HCT116 (cell line): ENCODE measurements around the gene RASGRF2. TPM values are rescaled to one million over a fixed set of nuclear protein-coding genes. Genes with fewer than 3 reads are reported as not detected.
A peak's percentile ranks its signal among the peaks of the same experiment; 100 is the strongest.

Experiments used
- ATAC-seq: fragments of 200-7000 bp; cut with Tn5 transposase; 2 replicates; pipeline ENCODE4 v1.9.1; 2020; ENCODE audit warnings: mild to moderate bottlenecking, moderate library complexity
- Bru-seq: library from RNA; stranded (reverse); fragments of 400-500 nt; gene quantifications from one replicate; lab custom pipeline; 2021; lab: Mats Ljungman, UMichigan
- BruChase-seq, 2 experiments: library from RNA; stranded (reverse); fragments of 400-500 nt; gene quantifications; one replicate each; lab custom pipeline; 2021; lab: Mats Ljungman, UMichigan
- BruUV-seq: library from RNA; stranded (reverse); fragments of 400-500 nt; replicated peaks from 2 replicates; lab custom pipeline; 2021; lab: Mats Ljungman, UMichigan
- CTCF ChIA-PET: fragments of 300-600 bp; sonication (Branson Sonifier 250); formaldehyde crosslinking; loops from one replicate; lab custom pipeline; 2021; ENCODE audit warnings: antibody characterized with exemption; lab: Charles Lee
- POLR2A ChIA-PET: fragments of 300-600, 350-600 bp; sonication (Branson Sonifier 250); formaldehyde crosslinking; loops from one replicate; lab custom pipeline; 2021; ENCODE audit warnings: antibody characterized with exemption; lab: Charles Lee
- RAD21 ChIA-PET, 2 experiments: fragments of 300-600 bp; sonication (Branson Sonifier 250); formaldehyde crosslinking; loops; one replicate each; lab custom pipeline; 2023; ENCODE audit warnings: low total read pairs in 2 of 2; ENCODE audit not compliant: uncharacterized antibody in 2 of 2, unreplicated experiment in 2 of 2, low non-redundant PET in 1 of 2; lab: Charles Lee
- DNase-seq: peaks from one replicate; pipeline ENCODE4 v3.0.0-alpha.2; 2010; ENCODE audit warnings: low read depth, low spot score
- H2AFZ ChIP-seq: fragments of 200-600 bp; shearing (Covaris generic), sonication (generic); 2 replicates; pipeline ENCODE4 v1.6.1; 2017; ENCODE audit warnings: low read depth, mixed run types, mixed read lengths, antibody characterized with exemption, low read length; ENCODE audit not compliant: poor library complexity, severe bottlenecking
- H3K27ac ChIP-seq: 2 replicates; pipeline ENCODE4 v1.5.1; 2012; ENCODE audit warnings: low read depth, low read length
- H3K27me3 ChIP-seq: fragments of 200-600 bp; sonication (generic); 2 replicates; pipeline ENCODE4 v1.6.1; 2016; ENCODE audit warnings: mixed run types, low read length, mixed read lengths; ENCODE audit not compliant: insufficient read depth
- H3K36me3 ChIP-seq, 2 experiments: fragments of 200-500 bp in 1 of 2; fragments of 200-600 bp in 1 of 2; sonication (Bioruptor generic) in 1 of 2; sonication (generic) in 1 of 2; 2 replicates each; pipeline versions ENCODE4 v1.5.1 to v1.6.1; 2014 to 2016; ENCODE audit warnings: low read length in 2 of 2, inconsistent platforms in 1 of 2, mixed read lengths in 1 of 2, mixed run types in 1 of 2; ENCODE audit not compliant: insufficient read depth in 2 of 2, control insufficient read depth in 1 of 2
- H3K4me1 ChIP-seq, 2 experiments: fragments of 200-600 bp in 1 of 2; sonication (generic) in 1 of 2; 2 replicates each; pipeline versions ENCODE4 v1.5.1 to v1.6.1; 2012 to 2017; ENCODE audit warnings: low read length in 2 of 2, inconsistent platforms in 1 of 2, mild to moderate bottlenecking in 1 of 2, mixed read lengths in 1 of 2, mixed run types in 1 of 2, moderate library complexity in 1 of 2; ENCODE audit not compliant: insufficient read depth in 2 of 2, control insufficient read depth in 1 of 2
- H3K4me2 ChIP-seq: fragments of 200-600 bp; sonication (generic); 2 replicates; pipeline ENCODE4 v1.6.1; 2017; ENCODE audit warnings: mixed run types, low read length, mixed read lengths
- H3K4me3 ChIP-seq, 2 experiments: fragments of 200-600 bp in 1 of 2; sonication (generic) in 1 of 2; replicated peaks in 1 of 2; 2 replicates each; pipeline ENCODE4 v1.5.1; 2011 to 2016; ENCODE audit warnings: low read length in 2 of 2, control low read depth in 1 of 2, low read depth in 1 of 2, mild to moderate bottlenecking in 1 of 2, mixed read lengths in 1 of 2, mixed run types in 1 of 2
- H3K79me2 ChIP-seq: fragments of 200-600 bp; sonication (generic); 2 replicates; pipeline ENCODE4 v1.6.1; 2017; ENCODE audit warnings: mild to moderate bottlenecking, mixed run types, low read length, moderate library complexity, mixed read lengths; ENCODE audit not compliant: insufficient read depth
- H3K9ac ChIP-seq: fragments of 200-600 bp; sonication (generic); 2 replicates; pipeline ENCODE4 v1.6.1; 2016; ENCODE audit warnings: low read length, mixed read lengths
- H3K9me2 ChIP-seq: fragments of 200-600 bp; sonication (generic), shearing (Covaris generic); 2 replicates; pipeline ENCODE4 v1.6.1; 2017; ENCODE audit warnings: mixed run types, mild to moderate bottlenecking, moderate library complexity; ENCODE audit not compliant: insufficient read depth
- H3K9me3 ChIP-seq, 2 experiments: fragments of 200-500 bp in 1 of 2; fragments of 200-600 bp in 1 of 2; sonication (Bioruptor generic) in 1 of 2; sonication (generic) in 1 of 2; 2 replicates each; pipeline ENCODE4 v1.6.1; 2014 to 2017; ENCODE audit warnings: low read length in 2 of 2, mixed read lengths in 2 of 2, inconsistent platforms in 1 of 2, low read depth in 1 of 2, mild to moderate bottlenecking in 1 of 2, mixed run types in 1 of 2, moderate library complexity in 1 of 2; ENCODE audit not compliant: control insufficient read depth in 1 of 2, insufficient read depth in 1 of 2
- H4K20me1 ChIP-seq: fragments of 200-600 bp; sonication (generic), shearing (Covaris generic); 2 replicates; pipeline ENCODE4 v1.6.1; 2017; ENCODE audit warnings: mixed run types, mild to moderate bottlenecking, moderate library complexity; ENCODE audit not compliant: insufficient read depth
- ATF3 ChIP-seq: IDR thresholded peaks from 2 replicates; pipeline ENCODE4 v1.6.1; 2012
- CEBPB ChIP-seq: IDR thresholded peaks from 2 replicates; pipeline ENCODE4 v1.6.1; 2012; ENCODE audit warnings: low read depth
- EZH2 ChIP-seq: fragments of 200-600 bp; sonication (generic); IDR thresholded peaks from 2 replicates; pipeline ENCODE4 v1.6.1; 2017; ENCODE audit warnings: antibody characterized with exemption, mixed run types
- EZH2phosphoT487 ChIP-seq: fragments of 200-600 bp; IDR thresholded peaks from 2 replicates; pipeline ENCODE4 v1.6.1; 2018; ENCODE audit warnings: antibody characterized with exemption, borderline replicate concordance
- FOSL1 ChIP-seq: IDR thresholded peaks from 2 replicates; pipeline ENCODE4 v1.6.1; 2012; ENCODE audit warnings: low read depth
- JUND ChIP-seq: IDR thresholded peaks from 2 replicates; pipeline ENCODE4 v1.6.1; 2012
- POLR2A ChIP-seq: IDR thresholded peaks from 2 replicates; pipeline ENCODE4 v1.7.0; 2011; ENCODE audit warnings: borderline replicate concordance; ENCODE audit not compliant: insufficient read depth, insufficient read length; ENCODE audit errors: extremely low read depth
- POLR2AphosphoS5 ChIP-seq: IDR thresholded peaks from 2 replicates; pipeline ENCODE4 v1.6.1; 2011; ENCODE audit warnings: mild to moderate bottlenecking, low read depth, low read length, moderate library complexity
- REST ChIP-seq: IDR thresholded peaks from 2 replicates; pipeline ENCODE4 v1.6.1; 2012; ENCODE audit warnings: low read depth
- SIN3A ChIP-seq: IDR thresholded peaks from 2 replicates; pipeline ENCODE4 v1.6.1; 2012; ENCODE audit warnings: low read depth
- TCF7L2 ChIP-seq: IDR thresholded peaks from 2 replicates; pipeline ENCODE4 v1.7.0; 2011; ENCODE audit warnings: borderline replicate concordance, inconsistent platforms; ENCODE audit not compliant: insufficient read depth, insufficient read length; ENCODE audit errors: extremely low read depth
- ZBTB33 ChIP-seq: IDR thresholded peaks from 2 replicates; pipeline ENCODE4 v1.6.1; 2011; ENCODE audit warnings: mild to moderate bottlenecking, low read length, moderate library complexity; ENCODE audit not compliant: insufficient replicate concordance; ENCODE audit errors: extremely low read depth
- ZFX ChIP-seq: fragments of 450-650 bp; IDR thresholded peaks from 2 replicates; pipeline ENCODE4 v1.6.1; 2017
- ZNF274 ChIP-seq: fragments of 200-500 bp; sonication (Bioruptor generic); IDR thresholded peaks from 2 replicates; pipeline ENCODE4 v1.6.1; 2014; ENCODE audit warnings: mild to moderate bottlenecking, low read depth, low read length, inconsistent platforms
- intact Hi-C: fragments of 100-400 bp; cut with micrococcal nuclease; formaldehyde crosslinking; loops from 2 replicates; pipeline ENCODE4 v1.10.0; 2022
- long read RNA-seq: library from polyadenylated mRNA; unstranded; transcript quantifications from one replicate; pipeline ENCODE4 v2.0.0, GENCODE V29; 2021; ENCODE audit not compliant: unreplicated experiment
- polyA plus RNA-seq: library from polyadenylated mRNA; unstranded; fragments of >200 nt; gene quantifications from 2 replicates; pipeline ENCODE4 v1.2.1, GENCODE V29; 2012; ENCODE audit warnings: missing spikeins
- total RNA-seq: library from RNA; stranded (reverse); gene quantifications from one replicate; pipeline ENCODE4 v1.2.1, GENCODE V29; 2021; ENCODE audit not compliant: unreplicated experiment

RASGRF2 gene
- total RNA-seq (0.05 TPM), Bru-seq, nascent RNA (percentile 20 among the genes with signal in this experiment), BruChase-seq, experiment 1, labeled RNA remaining after a 6-hour chase (percentile 22 among the genes with signal in this experiment), BruChase-seq, experiment 2, labeled RNA remaining after a 2-hour chase (percentile 24 among the genes with signal in this experiment)
- polyA plus RNA-seq, result 0.04 and 0.09 TPM in 2 replicates
- long read RNA-seq, result 0 reads

- no peak within 1 kb of the TSS for H2AFZ ChIP-seq
- peaks cover 4% of the 10 kb centered on the region; the same call in 1 of the 2 replicates for H3K27me3 ChIP-seq
- H3K4me1 ChIP-seq, result no peaks in the 10 kb centered on the region
- ATAC-seq (no peak), DNase-seq (no peak)
- H3K9me2 ChIP-seq, result no peaks in the 10 kb centered on the region
- no peaks in the 10 kb centered on the region for H4K20me1 ChIP-seq
- no TSS peak for BruUV-seq
- ChIA-PET RAD21 (no interaction called here), POLR2A (no interaction called here), CTCF (no interaction called here)
- no peak within 1 kb of the TSS for H3K9ac ChIP-seq
- no peak within 1 kb of the TSS for H3K27ac ChIP-seq
- H3K9me3 ChIP-seq, result no peaks in the 10 kb centered on the region
- TF ChIP-seq EZH2phosphoT487 (no peak), JUND (no peak), ZFX (no peak), SIN3A (no peak), ATF3 (no peak)
- H3K36me3 ChIP-seq, result no peaks in the 10 kb centered on the region
- no peak within 1 kb of the TSS for H3K4me2 ChIP-seq
- H3K4me3 ChIP-seq, result no peak within 1 kb of the TSS
- intact Hi-C loops, result no loop called here
- H3K79me2 ChIP-seq, result no peaks in the 10 kb centered on the region
Measured at GRCh38 chr5:80959768-80960442, at the start of gene RASGRF2. RASGRF2 (plus strand) TSS chr5:80960363; CDS start chr5:80960739, 376 bp downstream.

GRCh38 chr5:80912479-80912878, 47.7 kb upstream of the RASGRF2 start:
- H3K4me3 ChIP-seq, result no peak overlapping the region
- H4K20me1 ChIP-seq, result no peaks in the 10 kb centered on the region
- no peaks in the 10 kb centered on the region for H3K9me3 ChIP-seq
- H3K27me3 ChIP-seq, result no peaks in the 10 kb centered on the region
- BruUV-seq, result no TSS peak
- CTCF ChIA-PET, result no interaction called here
- no peaks in the 10 kb centered on the region for H3K9me2 ChIP-seq
- DNase-seq, result no peak
- no peak overlapping the region for H2AFZ ChIP-seq
- RAD21 ChIA-PET, result no interaction called here
- H3K27ac ChIP-seq, result no peak overlapping the region
- intact Hi-C loops, result no loop called here
- POLR2A ChIA-PET, result no interaction called here
- no peaks in the 10 kb centered on the region for H3K36me3 ChIP-seq
- ATAC-seq, result no peak
- no peak overlapping the region for H3K4me2 ChIP-seq
- no peak overlapping the region for H3K9ac ChIP-seq
- no peaks in the 10 kb centered on the region for H3K4me1 ChIP-seq
- no peaks in the 10 kb centered on the region for H3K79me2 ChIP-seq
- no peak for TF ChIP-seq JUND
- TF ChIP-seq EZH2, result no peak
- TF ChIP-seq TCF7L2, result no peak
- TF ChIP-seq CEBPB, result no peak
- no peak for TF ChIP-seq ZNF274
- no peak for TF ChIP-seq ZBTB33
- no peak for TF ChIP-seq FOSL1
- no peak for TF ChIP-seq POLR2A
- no peak for TF ChIP-seq POLR2AphosphoS5
- TF ChIP-seq REST, result no peak
- TF ChIP-seq ZFX, result no peak
